Endothelial cell of umbilical vein (primary cell): ENCODE measurements around the gene FIGNL2. TPM values are rescaled to one million over a fixed set of nuclear protein-coding genes. Genes with fewer than 3 reads are reported as not detected.

ENCODE experiments used
- BruUV-seq: library from RNA; stranded (reverse); fragments of 400-500 nt; replicated peaks from 2 replicates; lab custom pipeline; 2021; lab: Mats Ljungman, UMichigan
- CTCF ChIA-PET: fragments of 300-600, 350-600 bp; sonication (Branson Sonifier 250); formaldehyde crosslinking; loops from one replicate; lab custom pipeline; 2021; ENCODE audit warnings: antibody characterized with exemption, inconsistent platforms; lab: Charles Lee
- POLR2A ChIA-PET: fragments of 300-600, 350-600 bp; sonication (Branson Sonifier 250); formaldehyde crosslinking; loops from one replicate; lab custom pipeline; 2021; ENCODE audit warnings: antibody characterized with exemption, inconsistent platforms; lab: Charles Lee
- DNase-seq: peaks from one replicate; pipeline ENCODE4 v3.0.0-alpha.2; 2011; ENCODE audit warnings: low read depth, low spot score
- FAIRE-seq: peaks from 2 replicates; lab custom pipeline; 2011; peaks lifted over from hg19 to GRCh38; lab: Jason Lieb, UNC
- H2AFZ ChIP-seq: 2 replicates; pipeline ENCODE4 v1.6.0; 2012; ENCODE audit warnings: low read depth, low read length, control low read depth, inconsistent platforms
- H3K27ac ChIP-seq: 2 replicates; pipeline ENCODE4 v1.5.1; 2011; ENCODE audit warnings: low read depth, mild to moderate bottlenecking, control low read depth, low read length, moderate library complexity; ENCODE audit not compliant: insufficient read depth
- H3K27me3 ChIP-seq, 2 experiments: 2 replicates each; pipeline versions ENCODE4 v1.6.0 to v1.6.1; 2011; ENCODE audit warnings: low read length in 2 of 2, mixed read lengths in 1 of 2; ENCODE audit not compliant: control insufficient read depth in 2 of 2, insufficient read depth in 2 of 2
- H3K36me3 ChIP-seq, 2 experiments: 2 replicates in 1 of 2; 3 replicates in 1 of 2; pipeline ENCODE4 v1.5.1; 2011; ENCODE audit warnings: low read length in 2 of 2, mild to moderate bottlenecking in 1 of 2, moderate library complexity in 1 of 2; ENCODE audit not compliant: control insufficient read depth in 2 of 2, insufficient read depth in 2 of 2; ENCODE audit errors: extremely low read depth in 1 of 2
- H3K4me1 ChIP-seq: 3 replicates; pipeline ENCODE4 v1.5.1; 2011; ENCODE audit warnings: mild to moderate bottlenecking, low read length; ENCODE audit not compliant: control insufficient read depth, insufficient read depth; ENCODE audit errors: extremely low read depth
- H3K4me2 ChIP-seq: 2 replicates; pipeline ENCODE4 v1.6.1; 2011; ENCODE audit warnings: low read length, control low read depth, mixed read lengths; ENCODE audit not compliant: insufficient read depth
- H3K4me3 ChIP-seq, 3 experiments: fragments of 200-600 bp in 1 of 3; sonication (generic), shearing (Covaris generic) in 1 of 3; replicated peaks in 1 of 3; 2 replicates each; pipeline ENCODE4 v1.5.1; 2011 to 2016; ENCODE audit warnings: control low read depth in 3 of 3, low read length in 3 of 3, mild to moderate bottlenecking in 2 of 3, inconsistent platforms in 1 of 3, low read depth in 1 of 3, moderate library complexity in 1 of 3; ENCODE audit not compliant: insufficient read depth in 1 of 3
- H3K79me2 ChIP-seq: 2 replicates; pipeline ENCODE4 v1.6.0; 2012; ENCODE audit warnings: low read length, inconsistent platforms; ENCODE audit not compliant: control insufficient read depth, insufficient read depth
- H3K9ac ChIP-seq: replicated peaks from 2 replicates; pipeline ENCODE3; 2011; ENCODE audit warnings: low read length, control low read depth; ENCODE audit not compliant: insufficient read depth; ENCODE audit errors: extremely low read depth
- H3K9me1 ChIP-seq: replicated peaks from 3 replicates; pipeline ENCODE4 v1.6.0; 2011; ENCODE audit warnings: mild to moderate bottlenecking, low read length; ENCODE audit not compliant: control insufficient read depth, insufficient read depth; ENCODE audit errors: extremely low read depth
- H3K9me3 ChIP-seq: replicated peaks from 2 replicates; pipeline ENCODE4 v1.5.1; 2012; ENCODE audit warnings: low read length, inconsistent platforms; ENCODE audit not compliant: control insufficient read depth, insufficient read depth
- H4K20me1 ChIP-seq: replicated peaks from 2 replicates; pipeline ENCODE3; 2011; ENCODE audit warnings: mild to moderate bottlenecking, low read length; ENCODE audit not compliant: control insufficient read depth, insufficient read depth; ENCODE audit errors: extremely low read depth
- CTCF ChIP-seq, 2 donors: IDR thresholded peaks; 1 replicate in 1 of 2; 2 replicates in 1 of 2; pipeline ENCODE4 v1.5.1; 2011; ENCODE audit warnings: low read length in 2 of 2, mild to moderate bottlenecking in 2 of 2, moderate library complexity in 2 of 2, control low read depth in 1 of 2, inconsistent platforms in 1 of 2, low read depth in 1 of 2; ENCODE audit not compliant: insufficient read depth in 1 of 2; ENCODE audit errors: extremely low read depth in 1 of 2
- EZH2 ChIP-seq: IDR thresholded peaks from 2 replicates; pipeline ENCODE4 v1.6.1; 2012; ENCODE audit warnings: borderline replicate concordance, low read depth, mild to moderate bottlenecking, moderate library complexity, low read length, inconsistent platforms; ENCODE audit not compliant: severe bottlenecking
- JUN ChIP-seq: IDR thresholded peaks from 2 replicates; pipeline ENCODE4 v1.6.1; 2011; ENCODE audit warnings: borderline replicate concordance, low read depth; ENCODE audit not compliant: insufficient read length, insufficient read depth
- MAX ChIP-seq: IDR thresholded peaks from 2 replicates; pipeline ENCODE4 v1.6.1; 2011; ENCODE audit not compliant: insufficient read depth, insufficient read length
- MYC ChIP-seq: IDR thresholded peaks from one replicate; pipeline ENCODE4 v1.6.1; 2011; ENCODE audit warnings: mild to moderate bottlenecking, low read depth, low read length
- POLR2A ChIP-seq: IDR thresholded peaks from 2 replicates; pipeline ENCODE4 v1.6.1; 2012; ENCODE audit warnings: low read depth, mild to moderate bottlenecking, control low read depth, low read length
- POLR2AphosphoS5 ChIP-seq: IDR thresholded peaks from 2 replicates; pipeline ENCODE4 v1.6.1; 2012; ENCODE audit warnings: low read depth, mild to moderate bottlenecking, control low read depth, low read length, moderate library complexity; ENCODE audit not compliant: insufficient read depth
- dilution Hi-C: fragments of 300-500 bp; cut with MboI; formaldehyde crosslinking; loops from one replicate; pipeline ENCODE4 v1.15.0; 2019; ENCODE audit warnings: low sequenced_read_pairs; ENCODE audit not compliant: extremely low pct_ligation_motif_present
- intact Hi-C: fragments of 100-400 bp; cut with micrococcal nuclease; formaldehyde crosslinking; loops from one replicate; pipeline ENCODE4 v1.10.0; 2022
- polyA plus RNA-seq, 4 experiments: library from polyadenylated mRNA; depleted of rRNA in 3 of 4; stranded (reverse) in 3 of 4; unstranded in 1 of 4; fragments of >200 nt; gene quantifications; 2 replicates each; pipeline versions ENCODE4 v1.2.1 to v1.2.3, GENCODE V29; 2011 to 2012; ENCODE audit warnings: missing spikeins in 1 of 4
- total RNA-seq: library from RNA; stranded (reverse); gene quantifications from 2 replicates; pipeline ENCODE4 v1.2.3, GENCODE V29; 2021

FIGNL2 gene
- total and polyA plus RNA-seq, 2 donors (not counting 3 experiments of a cell fraction or from before 2014, with no cell fraction given): 1.4 to 2.4 TPM

- BruUV-seq: no TSS peak
- Histone ChIP-seq H4K20me1 (no peaks in the 10 kb centered on the region), H3K27me3 (no peaks in the 10 kb centered on the region), H3K9me3 (no peaks in the 10 kb centered on the region), H3K27ac (no peak overlapping the region), H3K9me1 (no peaks in the 10 kb centered on the region), H3K4me3 (no peak overlapping the region), H3K9ac (no peak overlapping the region), H3K79me2 (no peaks in the 10 kb centered on the region), H3K36me3 (no peaks in the 10 kb centered on the region), H3K4me1 (peaks cover 6% of the 10 kb centered on the region), H2AFZ (no peak overlapping the region), H3K4me2 (no peak overlapping the region)
- FAIRE-seq (no peak), DNase-seq (no peak)
- no peak for TF ChIP-seq EZH2
- TF ChIP-seq POLR2AphosphoS5: no peak
- POLR2A ChIA-PET: no interaction called here
- dilution Hi-C loops: no loop called here
- intact Hi-C loops: loop anchor here (10.0 kb wide), 1 partner anchor 187 kb away; no protein-coding TSS in a partner anchor
- CTCF ChIA-PET: interaction anchor here (1.9 to 5.0 kb wide), 5 partner anchors 9 to 452 kb away, joined by 8 to 105 read pairs (median 34); partner anchors contain the start of gene FIGNL2
Measured at GRCh38 chr12:51871918-51872688, 23.6 kb upstream of the FIGNL2 start.

- CTCF ChIA-PET: interaction anchor here (0.6 to 3.4 kb wide), 2 partner anchors 48 to 79 kb away, joined by 3 to 13 read pairs; no protein-coding TSS in a partner anchor
- no TSS peak for BruUV-seq
- intact Hi-C loops: loop anchor here (10.0 kb wide), 1 partner anchor 186 kb away; no protein-coding TSS in a partner anchor
- Histone ChIP-seq H3K27ac (no peak overlapping the region), H3K9me1 (no peaks in the 10 kb centered on the region), H3K9ac (no peak overlapping the region), H3K4me1 (peaks cover 6% of the 10 kb centered on the region), H3K36me3 (no peaks in the 10 kb centered on the region), H3K27me3 (no peaks in the 10 kb centered on the region), H3K4me3 (no peak overlapping the region), H3K9me3 (no peaks in the 10 kb centered on the region), H3K4me2 (no peak overlapping the region), H4K20me1 (no peaks in the 10 kb centered on the region), H2AFZ (no peak overlapping the region), H3K79me2 (no peaks in the 10 kb centered on the region)
- DNase-seq (no peak), FAIRE-seq (no peak)
- POLR2A ChIA-PET: no interaction called here
- dilution Hi-C loops: no loop called here
- no peak for TF ChIP-seq JUN
- TF ChIP-seq CTCF (IDR thresholded peaks at IDR 0.05; ENCODE audit: extremely low read depth in 1 of 2, insufficient read depth in 1 of 2, low read depth in 1 of 2, low read length in 2 of 2): no peak
- no peak for TF ChIP-seq MYC
- TF ChIP-seq POLR2A: no peak
- no peak for TF ChIP-seq MAX
Measured at GRCh38 chr12:51871126-51871525, 22.6 kb upstream of the FIGNL2 start.
